Activated naive CD8-positive, alpha-beta T cell treated with anti-CD3 and anti-CD28 coated beads, Interleukin-2, amount 10 ng/mL, durations not matched to agents 7 days and 5 days (primary cell): ENCODE measurements around the gene LGALS16. TPM values are rescaled to one million over a fixed set of nuclear protein-coding genes. Genes with fewer than 3 reads are reported as not detected.
"Not testable (repeated sequence)": the region's sequence is repeated elsewhere in the genome, so short reads cannot be mapped to it uniquely, and the experiment has no call there.

ENCODE experiments used
- ATAC-seq: fragments of 150-1000 bp; cut with Tn5 transposase; one replicate; pipeline ENCODE4 v1.10.0; 2021; ENCODE audit warnings: low read depth, moderate library complexity
- POLR2A ChIA-PET: fragments of 350-600 bp; sonication (Branson Sonifier 250); formaldehyde crosslinking; loops from one replicate; lab custom pipeline; 2021; ENCODE audit warnings: antibody characterized with exemption; lab: Charles Lee
- DNase-seq: peaks from one replicate; pipeline ENCODE4 v3.0.0; 2021
- H3K27ac Mint-ChIP-seq: one replicate; pipeline ENCODE4 v1.8.0; 2022; ENCODE audit warnings: mild to moderate bottlenecking, mixed read lengths
- H3K27me3 Mint-ChIP-seq: one replicate; pipeline ENCODE4 v1.8.0; 2022; ENCODE audit warnings: mild to moderate bottlenecking, moderate library complexity, mixed read lengths
- H3K36me3 Mint-ChIP-seq: one replicate; pipeline ENCODE4 v1.8.0; 2021; ENCODE audit warnings: mild to moderate bottlenecking, mixed read lengths
- H3K4me1 Mint-ChIP-seq: one replicate; pipeline ENCODE4 v1.8.0; 2021; ENCODE audit warnings: mixed read lengths
- H3K4me3 Mint-ChIP-seq: one replicate; pipeline ENCODE4 v1.8.0; 2022; ENCODE audit warnings: mild to moderate bottlenecking, moderate library complexity, mixed read lengths
- H3K9me3 Mint-ChIP-seq: one replicate; pipeline ENCODE4 v1.8.0; 2021; ENCODE audit warnings: mixed read lengths
- total RNA-seq, 2 experiments: library from RNA; stranded (reverse); gene quantifications; one replicate each; pipeline ENCODE4 v1.2.3, GENCODE V29; 2021

LGALS16 gene
- total RNA-seq, 2 experiments from 2014 or later = not detected

DNA sequence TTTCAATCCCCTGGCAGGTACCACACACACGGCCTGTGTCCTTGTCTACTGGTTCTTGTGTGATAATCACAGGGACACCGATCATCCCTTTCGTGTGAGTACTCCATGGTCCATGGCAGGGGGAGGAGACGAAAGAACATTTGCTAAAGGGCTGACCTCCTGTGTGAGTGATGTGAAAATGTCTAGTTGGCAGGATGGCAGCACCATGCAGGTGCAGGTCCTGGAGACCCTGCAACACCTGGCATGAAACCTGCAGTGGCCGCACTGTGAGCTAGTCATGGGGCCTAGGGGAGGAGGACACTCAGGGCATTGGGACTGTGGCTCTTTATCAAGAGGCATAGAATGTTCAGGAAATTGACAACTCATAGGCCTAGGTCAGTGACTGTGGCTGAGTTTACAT lies 25.7 kb downstream of the LGALS16 start:
- no peak for DNase-seq
- H3K27me3 Mint-ChIP-seq = peaks cover 4% of the 10 kb centered on the region
- POLR2A ChIA-PET = no interaction called here

DNA sequence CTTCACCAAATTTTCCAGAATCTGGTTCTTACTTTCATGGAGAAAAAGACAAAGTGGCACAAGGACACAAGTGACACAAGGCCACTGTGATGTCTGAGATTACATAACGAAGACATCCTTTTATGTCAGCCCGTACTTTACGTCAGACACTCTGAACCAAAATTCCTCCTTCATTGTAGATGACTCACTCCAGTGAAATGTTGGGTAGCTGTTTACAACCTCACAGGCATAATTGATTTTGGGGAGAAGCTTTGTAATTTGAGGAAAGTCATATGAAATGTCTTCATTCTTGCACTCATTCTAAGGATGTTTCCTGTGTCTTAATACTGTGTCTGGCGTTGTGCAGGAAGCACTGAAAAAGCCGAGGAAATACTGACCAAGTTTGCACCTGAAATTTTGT lies 28.6 kb downstream of the LGALS16 start:
- H3K36me3 Mint-ChIP-seq = peaks cover 9% of the 10 kb centered on the region
- POLR2A ChIA-PET = no interaction called here
- peaks cover 13% of the 10 kb centered on the region for H3K4me1 Mint-ChIP-seq
- peaks cover 3% of the 10 kb centered on the region for H3K9me3 Mint-ChIP-seq
- peaks cover 4% of the 10 kb centered on the region for H3K27me3 Mint-ChIP-seq
- ATAC-seq (no peak), DNase-seq (no peak)
- H3K27ac Mint-ChIP-seq = no peak overlapping the region
- no peak overlapping the region for H3K4me3 Mint-ChIP-seq

More for the DNA sequence above, 25.7 kb downstream of the LGALS16 start:
- no peak overlapping the region for H3K27ac Mint-ChIP-seq
- ATAC-seq = no peak
- H3K4me3 Mint-ChIP-seq = no peak overlapping the region
- H3K36me3 Mint-ChIP-seq = peaks cover 6% of the 10 kb centered on the region
- peaks cover 28% of the 10 kb centered on the region for H3K4me1 Mint-ChIP-seq
- H3K9me3 Mint-ChIP-seq = peaks cover 2% of the 10 kb centered on the region

DNA sequence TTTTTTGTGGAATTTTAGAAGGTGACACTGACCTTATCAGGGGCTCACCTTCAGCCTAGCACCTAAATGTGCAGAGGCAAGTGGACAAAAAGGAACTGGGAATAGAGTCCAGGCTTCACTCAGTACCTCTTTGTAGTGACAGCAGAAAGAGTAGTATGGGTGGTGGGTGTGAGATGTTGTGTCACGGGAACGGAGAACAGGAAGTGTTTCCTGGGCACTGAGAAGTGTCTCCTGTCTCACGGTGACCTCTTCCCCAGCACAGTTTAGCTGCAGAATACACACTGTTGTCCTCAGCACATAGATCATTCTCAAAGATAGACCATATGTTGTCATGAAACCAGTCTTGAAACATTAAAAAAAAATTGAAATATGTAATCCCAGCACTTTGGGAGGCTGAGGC lies 31.0 kb downstream of the LGALS16 start:
- peaks cover 9% of the 10 kb centered on the region for H3K36me3 Mint-ChIP-seq
- no peak overlapping the region for H3K27ac Mint-ChIP-seq
- H3K4me3 Mint-ChIP-seq = no peak overlapping the region
- H3K4me1 Mint-ChIP-seq = peaks cover 6% of the 10 kb centered on the region
- no peak for ATAC-seq
- DNase-seq = no peak
- H3K27me3 Mint-ChIP-seq = peaks cover 15% of the 10 kb centered on the region
- POLR2A ChIA-PET = no interaction called here
- peaks cover 8% of the 10 kb centered on the region for H3K9me3 Mint-ChIP-seq

DNA sequence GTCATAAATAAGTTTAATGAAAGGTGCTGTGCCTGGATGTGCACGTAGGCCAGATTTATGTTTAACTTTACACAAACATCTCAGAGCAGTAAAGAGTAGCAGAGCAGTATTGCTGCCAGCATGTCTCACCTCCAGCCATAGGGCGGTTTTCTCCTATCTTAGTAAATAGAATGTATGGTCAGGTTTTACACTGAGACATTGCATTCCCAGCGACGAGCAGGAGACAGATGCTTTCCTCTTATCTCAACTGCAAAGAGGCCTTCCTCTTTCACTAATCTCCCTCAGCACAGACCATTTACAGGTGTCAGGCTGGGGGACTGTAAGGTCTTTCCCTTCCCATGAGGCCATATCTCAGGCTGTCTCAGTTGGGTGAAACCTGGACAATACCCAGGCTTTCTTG lies 32.9 kb downstream of the LGALS16 start:
- POLR2A ChIA-PET, H3K27ac Mint-ChIP-seq, ATAC-seq, H3K4me1 Mint-ChIP-seq, H3K36me3 Mint-ChIP-seq, DNase-seq, H3K4me3 Mint-ChIP-seq, H3K9me3 Mint-ChIP-seq: not testable (repeated sequence)
- H3K27me3 Mint-ChIP-seq = peaks cover 14% of the 10 kb centered on the region

DNA sequence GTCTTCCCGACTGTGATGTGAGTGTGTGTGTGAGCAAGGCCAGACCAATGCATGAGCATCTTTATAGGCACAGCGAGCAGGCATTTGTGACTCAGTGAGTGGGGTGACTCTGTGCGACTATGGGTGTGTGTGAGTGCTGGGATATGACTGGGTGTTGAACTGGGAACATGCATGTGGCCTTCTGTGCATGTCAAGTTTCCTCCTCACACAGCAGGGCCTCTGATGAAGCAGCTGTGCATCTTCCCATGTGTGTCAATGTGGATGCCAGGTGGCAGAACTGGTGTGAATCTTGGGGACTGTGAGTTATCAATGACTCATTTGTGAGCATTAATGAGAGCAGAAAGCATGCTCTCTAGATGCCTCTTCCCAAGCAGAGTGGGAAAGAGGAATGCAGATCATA lies 36.5 kb downstream of the LGALS16 start:
- Mint-ChIP-seq H3K27me3 (peaks cover 17% of the 10 kb centered on the region), H3K9me3 (peaks cover 5% of the 10 kb centered on the region), H3K4me3 (no peak overlapping the region), H3K27ac (no peak overlapping the region), H3K4me1 (no peaks in the 10 kb centered on the region), H3K36me3 (no peaks in the 10 kb centered on the region)
- DNase-seq = no peak
- POLR2A ChIA-PET = no interaction called here
- no peak for ATAC-seq

DNA sequence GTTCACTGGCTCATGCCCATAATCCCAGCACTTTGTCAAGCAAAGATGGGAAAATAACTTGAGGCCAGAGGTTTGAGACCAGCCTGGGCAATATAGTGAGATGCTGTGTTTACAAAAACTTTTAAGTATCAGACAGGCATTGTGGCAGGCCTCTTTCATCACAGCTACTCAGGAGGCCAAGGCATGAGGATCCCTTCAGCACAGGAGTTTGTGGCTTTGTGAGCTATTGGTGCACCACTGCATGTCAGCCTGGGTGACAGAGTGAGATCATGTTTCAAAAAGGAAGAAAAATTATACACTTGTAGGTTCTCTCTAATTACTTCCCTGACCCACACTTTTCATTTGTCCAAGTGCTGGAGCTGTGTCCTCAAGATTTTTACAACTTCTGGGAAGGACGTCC lies 37.1 kb downstream of the LGALS16 start:
- Mint-ChIP-seq H3K4me3 (no peak overlapping the region), H3K27me3 (peaks cover 17% of the 10 kb centered on the region), H3K27ac (no peak overlapping the region), H3K4me1 (no peaks in the 10 kb centered on the region), H3K9me3 (peaks cover 5% of the 10 kb centered on the region), H3K36me3 (no peaks in the 10 kb centered on the region)
- DNase-seq (no peak), ATAC-seq (no peak)
- POLR2A ChIA-PET = no interaction called here

DNA sequence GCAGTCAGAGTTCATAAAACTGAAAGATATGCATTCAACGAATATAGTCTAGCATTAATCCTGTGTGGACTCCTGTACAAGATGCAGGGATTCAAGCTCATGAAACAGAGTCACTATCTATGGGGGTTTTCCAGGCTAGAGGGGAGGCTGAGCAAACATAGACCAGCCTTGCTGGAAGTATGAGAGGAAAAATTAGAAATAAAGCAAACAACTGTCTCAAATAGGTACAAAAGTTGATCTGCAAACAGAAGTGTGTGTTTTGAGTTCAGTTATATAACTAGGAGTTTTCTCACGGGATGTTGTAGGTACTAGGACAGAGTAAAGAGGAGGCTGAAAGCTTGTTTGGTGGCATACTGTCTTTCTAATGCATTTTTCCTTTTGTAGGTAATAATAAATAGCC lies 40.0 kb downstream of the LGALS16 start:
- POLR2A ChIA-PET = no interaction called here
- H3K4me1 Mint-ChIP-seq = no peaks in the 10 kb centered on the region
- H3K4me3 Mint-ChIP-seq = no peak overlapping the region
- no peak overlapping the region for H3K27ac Mint-ChIP-seq
- ATAC-seq = no peak
- H3K27me3 Mint-ChIP-seq = peaks cover 11% of the 10 kb centered on the region
- no peaks in the 10 kb centered on the region for H3K9me3 Mint-ChIP-seq
- no peak for DNase-seq
- H3K36me3 Mint-ChIP-seq = no peaks in the 10 kb centered on the region

DNA sequence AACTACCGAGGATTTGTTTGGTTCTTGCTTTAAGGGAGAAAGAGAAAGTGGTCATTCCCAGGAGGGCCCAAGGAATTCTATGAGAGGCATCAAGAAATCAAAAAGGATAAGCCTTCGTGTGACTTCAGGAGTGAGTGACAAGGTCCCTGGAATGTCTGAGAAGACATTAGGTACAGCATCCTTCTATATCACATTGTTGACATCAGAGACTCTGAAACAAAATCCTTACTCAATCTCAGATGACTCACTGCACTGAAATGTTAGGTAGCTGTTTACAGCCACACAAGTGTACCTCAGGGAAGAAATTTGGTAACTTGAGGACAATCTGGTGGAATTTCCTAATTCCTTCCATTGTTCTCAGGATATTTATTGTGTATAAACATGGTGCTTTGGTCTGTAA lies 40.7 kb downstream of the LGALS16 start:
- POLR2A ChIA-PET = no interaction called here
- H3K36me3 Mint-ChIP-seq = no peaks in the 10 kb centered on the region
- no peak overlapping the region for H3K27ac Mint-ChIP-seq

DNA sequence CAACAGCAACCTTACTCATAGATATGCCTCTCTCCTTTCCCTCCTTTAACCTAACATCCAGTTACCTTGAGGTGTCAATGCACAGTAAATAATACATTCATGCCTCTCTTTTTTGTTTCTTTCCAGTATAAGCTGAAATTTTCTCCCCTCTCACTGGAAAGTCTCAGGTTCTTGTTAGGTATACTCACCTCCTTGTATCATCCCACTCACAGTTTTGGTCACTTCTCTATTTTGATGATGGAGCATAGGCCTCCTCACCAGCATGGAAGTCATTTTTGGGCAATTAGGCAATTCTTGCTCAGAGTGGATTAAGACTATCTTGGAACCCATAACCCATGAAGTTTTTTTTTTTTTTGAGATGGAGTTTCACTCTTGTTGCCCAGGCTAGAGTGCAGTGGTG lies 42.8 kb downstream of the LGALS16 start:
- peaks cover 12% of the 10 kb centered on the region for H3K27me3 Mint-ChIP-seq
- no peaks in the 10 kb centered on the region for H3K4me1 Mint-ChIP-seq
- no peak overlapping the region for H3K4me3 Mint-ChIP-seq
- ATAC-seq (no peak), DNase-seq (no peak)
- no peaks in the 10 kb centered on the region for H3K36me3 Mint-ChIP-seq
- no peaks in the 10 kb centered on the region for H3K9me3 Mint-ChIP-seq
- POLR2A ChIA-PET = no interaction called here
- no peak overlapping the region for H3K27ac Mint-ChIP-seq

More for the DNA sequence above, 40.7 kb downstream of the LGALS16 start:
- DNase-seq = no peak
- H3K4me1 Mint-ChIP-seq = no peaks in the 10 kb centered on the region
- H3K4me3 Mint-ChIP-seq = no peak overlapping the region
- peaks cover 12% of the 10 kb centered on the region for H3K27me3 Mint-ChIP-seq
- no peaks in the 10 kb centered on the region for H3K9me3 Mint-ChIP-seq
- no peak for ATAC-seq

DNA sequence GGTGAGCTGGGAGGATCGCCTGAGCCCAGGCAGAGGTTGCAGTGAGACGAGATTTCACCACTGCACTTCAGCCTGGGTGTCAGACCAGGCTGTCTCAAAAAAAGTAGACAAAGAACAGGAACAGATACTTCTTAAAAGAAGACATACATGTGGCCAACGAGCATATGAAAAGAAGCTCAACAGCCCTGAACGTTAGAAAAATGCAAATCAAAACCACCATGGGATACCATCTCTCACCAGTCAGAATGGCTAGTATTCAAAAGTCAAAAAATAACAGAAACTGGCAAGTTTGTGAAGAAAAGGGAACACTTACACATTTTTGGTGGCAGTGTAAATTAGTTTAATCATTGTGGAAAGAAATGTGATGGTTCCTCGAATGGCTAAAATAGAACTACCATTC lies 45.6 kb downstream of the LGALS16 start:
- Mint-ChIP-seq H3K36me3 (peaks cover 2% of the 10 kb centered on the region), H3K4me1 (peaks cover 5% of the 10 kb centered on the region), H3K27me3 (peaks cover 8% of the 10 kb centered on the region), H3K9me3 (peaks cover 3% of the 10 kb centered on the region), H3K4me3 (no peak overlapping the region), H3K27ac (no peak overlapping the region)
- ATAC-seq = no peak
- DNase-seq = no peak
- POLR2A ChIA-PET = no interaction called here

DNA sequence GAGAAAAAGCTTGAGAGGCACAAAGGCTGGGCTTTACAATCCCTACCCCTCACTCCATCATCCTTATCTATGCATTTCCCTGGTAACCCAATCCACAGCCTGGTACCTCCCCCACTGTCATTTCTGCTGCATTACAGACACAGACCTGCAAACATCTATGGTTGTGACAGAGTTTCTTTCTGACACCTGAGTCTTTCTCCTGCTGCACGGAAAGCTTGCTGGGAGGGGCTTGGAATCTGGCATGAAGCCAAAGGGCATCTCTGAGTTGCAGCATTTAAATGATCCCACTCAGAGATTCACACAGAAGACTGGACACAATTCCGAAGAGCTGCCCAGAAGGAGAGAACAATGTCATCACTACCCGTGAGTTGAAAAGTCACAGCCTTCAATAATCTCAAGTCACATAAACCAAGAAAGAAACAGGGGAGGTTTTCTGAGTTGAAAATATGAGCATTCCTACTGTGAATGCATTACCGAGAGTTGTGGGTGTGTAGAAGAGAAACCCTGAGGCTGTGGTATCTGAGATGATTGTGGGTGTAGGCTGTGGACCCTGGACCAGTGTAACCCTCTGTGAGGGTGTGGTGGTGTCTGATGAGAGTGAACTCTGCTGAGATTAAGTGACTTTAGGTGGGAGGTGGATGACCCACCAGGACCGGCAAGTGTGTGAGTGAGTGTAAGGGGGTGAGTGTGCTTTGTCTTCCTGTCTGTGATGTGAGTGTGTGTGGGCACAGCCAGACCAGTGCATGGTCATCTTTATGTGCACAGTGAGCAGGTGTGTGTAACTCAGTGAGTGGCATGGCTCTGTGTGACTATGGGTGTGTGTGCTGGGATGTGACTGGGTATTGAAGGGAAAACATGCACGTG lies 48.7 kb downstream of the LGALS16 start, which contains the start of gene LGALS14:
Gene LGALS14 (plus strand): TSS at position 301 of the 864 bp plus-strand sequence. CDS start 48 bp downstream, at position 349.
- ATAC-seq = no peak
- peaks cover 11% of the 10 kb centered on the region for H3K9me3 Mint-ChIP-seq
- peaks cover 5% of the 10 kb centered on the region for H3K4me1 Mint-ChIP-seq
- H3K4me3 Mint-ChIP-seq = no peak within 1 kb of the TSS
- H3K27me3 Mint-ChIP-seq = peaks cover 7% of the 10 kb centered on the region
- peak within 1 kb of the TSS; percentile 17 for H3K27ac Mint-ChIP-seq
- peaks cover 6% of the 10 kb centered on the region for H3K36me3 Mint-ChIP-seq
- no peak for DNase-seq
- POLR2A ChIA-PET = no interaction called here

DNA sequence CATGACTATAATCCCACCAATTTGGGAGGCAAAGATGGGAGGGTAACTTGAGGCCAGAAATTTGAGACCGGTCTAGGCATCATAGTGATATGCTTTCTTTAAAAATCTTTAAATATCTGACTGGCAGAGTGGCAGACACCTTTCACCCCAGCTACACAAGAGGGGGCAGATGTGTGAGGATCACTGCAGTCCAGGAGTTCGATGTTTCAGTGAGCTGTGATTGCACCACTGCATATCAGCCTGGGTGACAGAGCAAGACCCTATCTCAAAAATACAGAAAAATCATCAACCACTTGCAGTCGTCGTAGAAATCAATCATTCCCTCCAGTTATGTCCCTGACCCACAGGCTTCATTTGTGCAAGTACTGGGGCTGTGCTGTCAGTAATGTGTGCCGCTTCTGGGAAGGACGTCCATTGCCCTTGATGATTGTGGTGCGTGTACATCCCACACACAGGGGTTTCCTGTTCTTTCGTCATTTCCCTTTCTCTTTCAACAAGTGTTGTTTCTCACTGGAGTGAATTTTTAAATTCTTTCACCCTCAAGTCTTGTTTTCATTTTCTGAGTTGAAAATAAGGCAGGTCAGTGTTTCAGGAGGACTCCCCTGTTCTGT lies 50.0 kb downstream of the LGALS16 start:
- H3K36me3 Mint-ChIP-seq = peaks cover 6% of the 10 kb centered on the region
- peak overlapping the region; percentile 21 for H3K4me3 Mint-ChIP-seq
- ATAC-seq (no peak), DNase-seq (no peak)
- peaks cover 11% of the 10 kb centered on the region for H3K9me3 Mint-ChIP-seq
- POLR2A ChIA-PET = no interaction called here
- peak overlapping the region; percentile 84 for H3K27ac Mint-ChIP-seq
- H3K4me1 Mint-ChIP-seq = peaks cover 5% of the 10 kb centered on the region
- H3K27me3 Mint-ChIP-seq = peaks cover 6% of the 10 kb centered on the region

DNA sequence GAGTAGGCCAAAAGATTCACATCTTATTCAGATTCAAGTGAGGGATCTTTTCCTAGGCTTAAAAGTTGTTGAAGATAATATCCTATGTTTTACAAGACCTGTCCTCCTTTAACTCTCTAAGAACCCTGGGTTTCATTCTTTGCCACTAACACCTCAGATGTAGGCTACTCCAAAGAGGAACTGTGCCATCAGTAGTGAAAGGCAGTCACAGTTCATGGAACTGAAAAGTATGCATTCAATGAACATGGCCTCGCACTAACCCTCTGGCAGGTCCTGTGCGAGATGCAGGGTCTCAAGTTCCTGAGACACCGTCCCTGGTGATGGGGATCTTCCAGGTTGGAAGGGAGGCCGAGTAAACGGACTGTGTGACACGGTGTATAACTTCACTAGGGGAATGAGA lies 52.9 kb downstream of the LGALS16 start:
- Mint-ChIP-seq H3K36me3 (peaks cover 6% of the 10 kb centered on the region), H3K27me3 (peaks cover 10% of the 10 kb centered on the region), H3K4me3 (no peak overlapping the region), H3K9me3 (peaks cover 11% of the 10 kb centered on the region), H3K27ac (no peak overlapping the region), H3K4me1 (peaks cover 5% of the 10 kb centered on the region)
- DNase-seq (no peak), ATAC-seq (no peak)
- POLR2A ChIA-PET = no interaction called here
